PC-9 (cell line): ENCODE data around the gene CES2. TPM values are rescaled to one million over a fixed set of nuclear protein-coding genes. Genes with fewer than 3 reads are reported as not detected.

Source experiments
- BruUV-seq: library from RNA; stranded (reverse); fragments of 400-500 nt; replicated peaks from 2 replicates; lab custom pipeline; 2021; lab: Mats Ljungman, UMichigan
- CTCF ChIA-PET: fragments of 300-600 bp; sonication (Branson Sonifier 250); formaldehyde crosslinking; loops from one replicate; lab custom pipeline; 2022; ENCODE audit warnings: antibody characterized with exemption; lab: Charles Lee
- POLR2A ChIA-PET: fragments of 300-600 bp; sonication (Branson Sonifier 250); formaldehyde crosslinking; loops from one replicate; lab custom pipeline; 2022; ENCODE audit warnings: antibody characterized with exemption; ENCODE audit not compliant: unreplicated experiment; lab: Charles Lee
- DNase-seq, 2 experiments: peaks; one replicate each; pipeline versions ENCODE4 v3.0.0 to v3.0.0-alpha.2; 2015 to 2022; ENCODE audit warnings: mixed read lengths in 1 of 2
- H2AFZ ChIP-seq: fragments of 200-600 bp; sonication (generic); 2 replicates; pipeline ENCODE4 v1.8.1; 2017; ENCODE audit warnings: antibody characterized with exemption
- H3F3A ChIP-seq: fragments of 200-600 bp; sonication (generic); 2 replicates; pipeline ENCODE4 v1.8.1; 2017; ENCODE audit warnings: antibody characterized with exemption, mild to moderate bottlenecking, low read depth; ENCODE audit not compliant: insufficient read depth
- H3K27ac ChIP-seq: fragments of 200-600 bp; sonication (generic); 2 replicates; pipeline ENCODE4 v1.6.1; 2016; ENCODE audit warnings: mixed run types
- H3K27me3 ChIP-seq: fragments of 200-600 bp; sonication (generic); 2 replicates; pipeline ENCODE4 v1.6.1; 2016; ENCODE audit warnings: low read depth, mixed run types; ENCODE audit not compliant: insufficient read depth
- H3K36me3 ChIP-seq: fragments of 200-600 bp; sonication (generic); 2 replicates; pipeline ENCODE4 v1.6.1; 2016; ENCODE audit warnings: low read depth, mixed run types
- H3K4me1 ChIP-seq: fragments of 200-600 bp; sonication (generic); replicated peaks from 2 replicates; pipeline ENCODE4 v1.6.1; 2016; ENCODE audit warnings: mixed run types; ENCODE audit not compliant: insufficient read depth
- H3K4me2 ChIP-seq: fragments of 200-600 bp; sonication (generic); 2 replicates; pipeline ENCODE4 v1.6.1; 2017; ENCODE audit warnings: mixed run types
- H3K4me3 ChIP-seq: fragments of 200-600 bp; sonication (generic); 2 replicates; pipeline ENCODE4 v1.6.1; 2016; ENCODE audit warnings: mixed run types
- H3K79me2 ChIP-seq: fragments of 200-600 bp; sonication (generic); 2 replicates; pipeline ENCODE4 v1.6.1; 2017; ENCODE audit warnings: low read depth, mixed run types
- H3K9me2 ChIP-seq: fragments of 200-600 bp; sonication (generic); 2 replicates; pipeline ENCODE4 v1.8.1; 2017; ENCODE audit warnings: mild to moderate bottlenecking; ENCODE audit not compliant: insufficient read depth
- H3K9me3 ChIP-seq: fragments of 200-600 bp; sonication (generic); 2 replicates; pipeline ENCODE4 v1.8.1; 2016; ENCODE audit warnings: low read depth; ENCODE audit not compliant: insufficient read depth
- H4K20me1 ChIP-seq: fragments of 200-600 bp; sonication (generic); 2 replicates; pipeline ENCODE4 v1.8.1; 2017; ENCODE audit not compliant: insufficient read depth
- EZH2 ChIP-seq: fragments of 200-600 bp; sonication (generic); IDR thresholded peaks from 2 replicates; pipeline ENCODE4 v1.8.0; 2017; ENCODE audit warnings: antibody characterized with exemption, low read depth
- intact Hi-C: fragments of 100-400 bp; cut with micrococcal nuclease; formaldehyde crosslinking; loops from one replicate; pipeline ENCODE4 v1.10.0; 2022; ENCODE audit not compliant: unreplicated experiment
- total RNA-seq: library from RNA; stranded (reverse); gene quantifications from 2 replicates; pipeline ENCODE4 v1.2.3, GENCODE V29; 2021
- TF ChIP-seq, protein P1 (sequence below): fragments of 200-600 bp; sonication (generic); conservative IDR thresholded peaks from 2 replicates; pipeline ENCODE4 v1.6.1; 2017; ENCODE audit warnings: mixed run types, antibody characterized with exemption, mild to moderate bottlenecking, moderate library complexity

The CES2 gene
- total RNA-seq, 1 experiment from 2014 or later: 32.8 TPM

DNA sequence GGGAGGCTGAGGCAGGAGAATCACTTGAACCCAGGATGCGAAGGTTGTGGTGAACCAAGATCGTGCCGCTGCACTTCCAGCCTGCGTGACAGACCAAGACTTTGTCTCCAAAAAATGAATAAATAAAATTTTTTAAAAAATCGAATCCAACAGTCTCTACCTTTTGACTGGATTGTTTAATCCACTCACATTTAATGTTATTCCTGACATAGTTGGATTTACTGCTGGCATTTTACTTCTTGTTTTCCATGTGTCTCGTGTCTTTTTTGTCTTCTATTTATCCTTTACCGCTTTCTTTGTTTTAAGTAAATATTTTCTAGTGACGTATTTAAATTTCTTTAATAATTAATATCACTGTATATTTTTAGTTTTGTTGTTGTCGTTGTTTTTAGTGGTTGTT lies 47.7 kb downstream of the CES2 start:
- no peaks in the 10 kb centered on the region for H4K20me1 ChIP-seq
- CTCF ChIA-PET: interaction anchor here (0.6 kb wide), 1 partner anchor 9 kb away, joined by 4 read pairs; no protein-coding TSS in a partner anchor
- no peaks in the 10 kb centered on the region for H3K4me1 ChIP-seq
- DNase-seq: no peak
- H3K79me2 ChIP-seq: no peaks in the 10 kb centered on the region
- H3F3A ChIP-seq: no peaks in the 10 kb centered on the region
- no TSS peak for BruUV-seq
- no peaks in the 10 kb centered on the region for H3K9me2 ChIP-seq
- H3K4me2 ChIP-seq: no peak overlapping the region
- no peak overlapping the region for H2AFZ ChIP-seq
- H3K36me3 ChIP-seq: no peaks in the 10 kb centered on the region
- H3K9me3 ChIP-seq: no peaks in the 10 kb centered on the region
- no peaks in the 10 kb centered on the region for H3K27me3 ChIP-seq
- intact Hi-C loops: no loop called here
- TF ChIP-seq, protein P1, sequence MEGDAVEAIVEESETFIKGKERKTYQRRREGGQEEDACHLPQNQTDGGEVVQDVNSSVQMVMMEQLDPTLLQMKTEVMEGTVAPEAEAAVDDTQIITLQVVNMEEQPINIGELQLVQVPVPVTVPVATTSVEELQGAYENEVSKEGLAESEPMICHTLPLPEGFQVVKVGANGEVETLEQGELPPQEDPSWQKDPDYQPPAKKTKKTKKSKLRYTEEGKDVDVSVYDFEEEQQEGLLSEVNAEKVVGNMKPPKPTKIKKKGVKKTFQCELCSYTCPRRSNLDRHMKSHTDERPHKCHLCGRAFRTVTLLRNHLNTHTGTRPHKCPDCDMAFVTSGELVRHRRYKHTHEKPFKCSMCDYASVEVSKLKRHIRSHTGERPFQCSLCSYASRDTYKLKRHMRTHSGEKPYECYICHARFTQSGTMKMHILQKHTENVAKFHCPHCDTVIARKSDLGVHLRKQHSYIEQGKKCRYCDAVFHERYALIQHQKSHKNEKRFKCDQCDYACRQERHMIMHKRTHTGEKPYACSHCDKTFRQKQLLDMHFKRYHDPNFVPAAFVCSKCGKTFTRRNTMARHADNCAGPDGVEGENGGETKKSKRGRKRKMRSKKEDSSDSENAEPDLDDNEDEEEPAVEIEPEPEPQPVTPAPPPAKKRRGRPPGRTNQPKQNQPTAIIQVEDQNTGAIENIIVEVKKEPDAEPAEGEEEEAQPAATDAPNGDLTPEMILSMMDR: no peak
- TF ChIP-seq EZH2: no peak
- no peak overlapping the region for H3K27ac ChIP-seq
- POLR2A ChIA-PET: no interaction called here
- H3K4me3 ChIP-seq: no peak overlapping the region

DNA sequence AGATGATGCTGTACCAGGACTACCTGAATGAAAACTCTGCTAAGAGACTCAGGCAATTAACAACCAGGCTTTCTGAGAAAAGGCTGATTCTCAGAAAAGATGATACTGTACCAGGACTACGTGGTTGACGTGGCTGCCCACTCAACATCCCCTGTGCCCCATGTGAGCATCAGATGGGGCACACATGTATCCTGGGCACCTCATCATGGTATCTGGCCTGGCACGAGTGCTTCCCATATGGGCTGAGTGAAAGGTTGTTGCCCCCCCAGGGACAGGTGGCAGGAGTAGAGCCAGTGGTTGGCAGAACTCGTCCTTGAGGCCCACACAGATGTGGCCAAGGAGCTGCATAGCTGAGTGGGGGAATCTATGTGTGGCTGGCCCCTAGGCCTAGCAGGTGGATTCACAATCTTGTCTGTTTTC lies 49.6 kb downstream of the CES2 start:
- TF ChIP-seq, protein P1: no peak
- no peak for TF ChIP-seq EZH2
- H3K4me3 ChIP-seq: no peak overlapping the region
- ChIA-PET CTCF (no interaction called here), POLR2A (no interaction called here)
- DNase-seq: no peak
- intact Hi-C loops: no loop called here
- H2AFZ ChIP-seq: no peak overlapping the region
- no peaks in the 10 kb centered on the region for H3K9me2 ChIP-seq
- H3F3A ChIP-seq: no peaks in the 10 kb centered on the region
- no peaks in the 10 kb centered on the region for H3K27me3 ChIP-seq
- no peaks in the 10 kb centered on the region for H3K9me3 ChIP-seq
- H3K4me1 ChIP-seq: no peaks in the 10 kb centered on the region
- H4K20me1 ChIP-seq: no peaks in the 10 kb centered on the region
- BruUV-seq: no TSS peak
- no peaks in the 10 kb centered on the region for H3K36me3 ChIP-seq
- H3K79me2 ChIP-seq: no peaks in the 10 kb centered on the region
- H3K27ac ChIP-seq: no peak overlapping the region
- H3K4me2 ChIP-seq: no peak overlapping the region

DNA sequence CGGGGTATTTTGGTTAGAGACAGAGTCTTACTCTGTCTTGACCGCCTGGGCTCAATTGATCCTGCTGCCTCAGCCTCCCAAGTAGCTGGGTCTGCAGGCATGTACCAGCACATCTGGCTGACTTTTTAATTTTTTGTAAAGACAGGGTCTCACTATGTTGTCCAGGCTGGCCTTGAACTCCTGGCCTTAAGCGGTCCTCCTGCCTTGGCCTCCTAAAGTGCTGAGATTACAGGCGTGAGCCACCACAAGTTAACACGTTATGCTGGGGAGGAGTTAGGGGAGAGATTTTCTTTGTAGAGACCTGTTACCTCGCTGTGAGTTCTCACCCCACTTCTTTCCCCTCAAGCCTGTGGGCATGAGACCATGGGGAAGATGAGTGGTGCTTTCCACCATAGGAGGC lies 51.2 kb downstream of the CES2 start:
- Histone ChIP-seq H3K9me2 (no peaks in the 10 kb centered on the region), H4K20me1 (no peaks in the 10 kb centered on the region), H2AFZ (no peak overlapping the region), H3F3A (no peaks in the 10 kb centered on the region), H3K79me2 (no peaks in the 10 kb centered on the region), H3K27me3 (no peaks in the 10 kb centered on the region), H3K4me1 (no peaks in the 10 kb centered on the region), H3K27ac (no peak overlapping the region), H3K4me2 (no peak overlapping the region), H3K9me3 (no peaks in the 10 kb centered on the region), H3K4me3 (no peak overlapping the region), H3K36me3 (no peaks in the 10 kb centered on the region)
- POLR2A ChIA-PET: no interaction called here
- CTCF ChIA-PET: no interaction called here
- TF ChIP-seq, protein P1: no peak
- TF ChIP-seq EZH2: no peak
- no TSS peak for BruUV-seq
- intact Hi-C loops: no loop called here
- DNase-seq: no peak
